Measurements from ENCODE around the gene LCNL1.

Gene LCNL1

GRCh38 chr9:136940526-136941230 lies 42.1 kb upstream of the LCNL1 start:
- TF ChIP-seq CTCF (IDR thresholded peaks at IDR 0.05): no peak

- no peak for TF ChIP-seq CTCF (IDR thresholded peaks at IDR 0.05)
Measured at GRCh38 chr9:136941231-136942111, 41.3 kb upstream of the LCNL1 start.

- TF ChIP-seq CTCF (IDR thresholded peaks at IDR 0.05): no peak
Measured at GRCh38 chr9:136942112-136942880, 40.5 kb upstream of the LCNL1 start.

GRCh38 chr9:136942881-136943230 lies 39.9 kb upstream of the LCNL1 start:
- no peak for TF ChIP-seq CTCF (IDR thresholded peaks at IDR 0.05)

- no peak for TF ChIP-seq CTCF (IDR thresholded peaks at IDR 0.05)
Measured at GRCh38 chr9:136943291-136944211, 39.2 kb upstream of the LCNL1 start.

GRCh38 chr9:136944212-136944518 lies 38.6 kb upstream of the LCNL1 start:
- TF ChIP-seq CTCF (IDR thresholded peaks at IDR 0.05): no peak
